A549 (cell line): ENCODE data around the gene MADD.

Experiments
- CEBPB ChIP-seq, 2 experiments: fragments of >200 bp in 1 of 2; sonication (Bioruptor Twin) in 1 of 2; formaldehyde crosslinking in 1 of 2; IDR thresholded peaks; 2 replicates each; pipeline ENCODE4 v1.6.1; 2012 to 2016
- PBX3 ChIP-seq: IDR thresholded peaks from 2 replicates; pipeline ENCODE4 v1.6.1; 2012
- POLR2A ChIP-seq: IDR thresholded peaks from 2 replicates; pipeline ENCODE4 v1.6.1; 2012; ENCODE audit warnings: mild to moderate bottlenecking, low read length

- TF ChIP-seq PBX3 = no peak
- no peak for TF ChIP-seq POLR2A
- TF ChIP-seq CEBPB (IDR thresholded peaks at IDR 0.05) = no peak
These were observed 20.6 kb upstream of the MADD start for GRCh38 chr11:47249378-47249715.
